ENCODE measurements around the gene FIGNL2.

DNA sequence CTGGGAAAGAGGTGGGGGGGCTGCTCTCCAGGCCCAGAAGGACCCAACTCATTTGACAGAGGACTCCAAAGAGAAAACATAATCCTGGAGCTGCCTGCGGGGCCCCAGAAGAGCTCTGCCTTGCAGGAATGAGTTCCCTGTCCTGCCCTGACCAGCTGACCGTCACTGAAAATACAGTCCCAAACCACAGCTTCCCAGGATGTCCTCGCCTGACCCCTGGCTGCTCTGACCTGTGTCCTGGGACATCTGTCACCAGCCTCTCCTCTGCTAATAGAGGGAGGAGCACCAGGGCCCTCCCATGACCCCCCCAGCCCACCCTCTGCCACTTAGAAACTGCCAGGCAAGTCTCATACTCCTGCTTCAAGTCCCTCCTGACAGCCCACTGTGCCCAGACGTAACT lies 9.8 kb downstream of the FIGNL2 start:
- no peak for TF ChIP-seq POLR2A (IDR thresholded peaks at IDR 0.05)
- TF ChIP-seq, protein P1, sequence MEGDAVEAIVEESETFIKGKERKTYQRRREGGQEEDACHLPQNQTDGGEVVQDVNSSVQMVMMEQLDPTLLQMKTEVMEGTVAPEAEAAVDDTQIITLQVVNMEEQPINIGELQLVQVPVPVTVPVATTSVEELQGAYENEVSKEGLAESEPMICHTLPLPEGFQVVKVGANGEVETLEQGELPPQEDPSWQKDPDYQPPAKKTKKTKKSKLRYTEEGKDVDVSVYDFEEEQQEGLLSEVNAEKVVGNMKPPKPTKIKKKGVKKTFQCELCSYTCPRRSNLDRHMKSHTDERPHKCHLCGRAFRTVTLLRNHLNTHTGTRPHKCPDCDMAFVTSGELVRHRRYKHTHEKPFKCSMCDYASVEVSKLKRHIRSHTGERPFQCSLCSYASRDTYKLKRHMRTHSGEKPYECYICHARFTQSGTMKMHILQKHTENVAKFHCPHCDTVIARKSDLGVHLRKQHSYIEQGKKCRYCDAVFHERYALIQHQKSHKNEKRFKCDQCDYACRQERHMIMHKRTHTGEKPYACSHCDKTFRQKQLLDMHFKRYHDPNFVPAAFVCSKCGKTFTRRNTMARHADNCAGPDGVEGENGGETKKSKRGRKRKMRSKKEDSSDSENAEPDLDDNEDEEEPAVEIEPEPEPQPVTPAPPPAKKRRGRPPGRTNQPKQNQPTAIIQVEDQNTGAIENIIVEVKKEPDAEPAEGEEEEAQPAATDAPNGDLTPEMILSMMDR (IDR thresholded peaks at IDR 0.05): no peak
